Measurements from ENCODE around the gene NCOA5.

NCOA5 gene

GRCh38 chr20:46063652-46064054 lies 26.1 kb downstream of the NCOA5 start:
- in situ Hi-C loops (cut with MboI; ENCODE audit: low sequenced_read_pairs), result no loop called here

GRCh38 chr20:46063151-46063550 lies 26.6 kb downstream of the NCOA5 start:
- in situ Hi-C loops (cut with MboI; ENCODE audit: low sequenced_read_pairs), result no loop called here

GRCh38 chr20:46062621-46063020 lies 27.1 kb downstream of the NCOA5 start:
- in situ Hi-C loops (cut with MboI; ENCODE audit: low sequenced_read_pairs), result no loop called here

- in situ Hi-C loops (cut with MboI; ENCODE audit: low sequenced_read_pairs), result no loop called here
These were observed 27.6 kb downstream of the NCOA5 start for GRCh38 chr20:46062151-46062550.

GRCh38 chr20:46060975-46061374 lies 28.8 kb downstream of the NCOA5 start:
- in situ Hi-C loops (cut with MboI; ENCODE audit: low sequenced_read_pairs), result no loop called here

GRCh38 chr20:46060301-46060881 lies 29.4 kb downstream of the NCOA5 start:
- in situ Hi-C loops (cut with MboI; ENCODE audit: low sequenced_read_pairs), result no loop called here

- in situ Hi-C loops (cut with MboI; ENCODE audit: low sequenced_read_pairs), result no loop called here
These were observed 31.0 kb downstream of the NCOA5 start for GRCh38 chr20:46058599-46059281.

- in situ Hi-C loops (cut with MboI; ENCODE audit: low sequenced_read_pairs), result no loop called here
These were observed 31.7 kb downstream of the NCOA5 start for GRCh38 chr20:46057856-46058598.

- in situ Hi-C loops (cut with MboI; ENCODE audit: low sequenced_read_pairs), result no loop called here
These were observed 32.5 kb downstream of the NCOA5 start for GRCh38 chr20:46056970-46057855.

GRCh38 chr20:46056027-46056833 lies 33.5 kb downstream of the NCOA5 start:
- in situ Hi-C loops (cut with MboI; ENCODE audit: low sequenced_read_pairs), result no loop called here

GRCh38 chr20:46055269-46055668 lies 34.5 kb downstream of the NCOA5 start:
- in situ Hi-C loops (cut with MboI; ENCODE audit: low sequenced_read_pairs), result no loop called here

GRCh38 chr20:46054606-46055005 lies 35.2 kb downstream of the NCOA5 start:
- in situ Hi-C loops (cut with MboI; ENCODE audit: low sequenced_read_pairs), result no loop called here

GRCh38 chr20:46053416-46053815 lies 36.3 kb downstream of the NCOA5 start:
- in situ Hi-C loops (cut with MboI; ENCODE audit: low sequenced_read_pairs), result no loop called here

GRCh38 chr20:46051556-46052308 lies 38.0 kb downstream of the NCOA5 start:
- in situ Hi-C loops (cut with MboI; ENCODE audit: low sequenced_read_pairs), result no loop called here

GRCh38 chr20:46050885-46051284 lies 38.9 kb downstream of the NCOA5 start:
- in situ Hi-C loops (cut with MboI; ENCODE audit: low sequenced_read_pairs), result no loop called here

- in situ Hi-C loops (cut with MboI; ENCODE audit: low sequenced_read_pairs), result no loop called here
These were observed 39.3 kb downstream of the NCOA5 start for GRCh38 chr20:46050444-46050843.

GRCh38 chr20:46049815-46050214 lies 39.9 kb downstream of the NCOA5 start:
- in situ Hi-C loops (cut with MboI; ENCODE audit: low sequenced_read_pairs), result no loop called here

GRCh38 chr20:46049190-46049589 lies 40.6 kb downstream of the NCOA5 start:
- in situ Hi-C loops (cut with MboI; ENCODE audit: low sequenced_read_pairs), result no loop called here

GRCh38 chr20:46047821-46048220 lies 41.9 kb downstream of the NCOA5 start:
- in situ Hi-C loops (cut with MboI; ENCODE audit: low sequenced_read_pairs), result no loop called here

Measured in hTERT RPE-1 (cell line).